Activated naive CD4-positive, alpha-beta T cell treated with anti-CD3 and anti-CD28 coated beads, Interleukin-2, amount 50 U/mL, for 16 hours (primary cell): ENCODE measurements around the gene ATP2A2.
"Not testable (repeated sequence)": the region's sequence is repeated elsewhere in the genome, so short reads cannot be mapped to it uniquely, and the experiment has no call there.

Experiments used
- DNase-seq: peaks from one replicate; pipeline ENCODE4 v3.0.0-alpha.2; 2020

The ATP2A2 gene

GRCh38 chr12:110301065-110301806 is 20.2 kb downstream of the ATP2A2 start:
- DNase-seq: no peak

- DNase-seq: no peak
Measured at GRCh38 chr12:110304061-110304551, 23.1 kb downstream of the ATP2A2 start.

GRCh38 chr12:110307372-110307771 is 26.3 kb downstream of the ATP2A2 start:
- DNase-seq: no peak

- DNase-seq: no peak
Measured at GRCh38 chr12:110310763-110311162, 29.7 kb downstream of the ATP2A2 start.

GRCh38 chr12:110311903-110312302 is 30.9 kb downstream of the ATP2A2 start:
- no peak for DNase-seq

GRCh38 chr12:110312581-110313360 is 31.7 kb downstream of the ATP2A2 start:
- DNase-seq: no peak

GRCh38 chr12:110314308-110314707 is 33.3 kb downstream of the ATP2A2 start:
- DNase-seq: no peak

GRCh38 chr12:110316861-110317260 is 35.8 kb downstream of the ATP2A2 start:
- no peak for DNase-seq

GRCh38 chr12:110317911-110318310 is 36.9 kb downstream of the ATP2A2 start:
- no peak for DNase-seq

GRCh38 chr12:110320550-110320949 is 39.5 kb downstream of the ATP2A2 start:
- no peak for DNase-seq

- no peak for DNase-seq
Measured at GRCh38 chr12:110329710-110330109, 48.7 kb downstream of the ATP2A2 start.

GRCh38 chr12:110330124-110330523 is 49.1 kb downstream of the ATP2A2 start:
- no peak for DNase-seq

GRCh38 chr12:110330544-110330943 is 49.5 kb downstream of the ATP2A2 start:
- no peak for DNase-seq

- no peak for DNase-seq
Measured at GRCh38 chr12:110333201-110333600, 52.2 kb downstream of the ATP2A2 start.

- DNase-seq: no peak
Measured at GRCh38 chr12:110335481-110336045, 54.5 kb downstream of the ATP2A2 start.

GRCh38 chr12:110337912-110338710 is 57.1 kb downstream of the ATP2A2 start:
- DNase-seq: no peak

- DNase-seq: no peak
Measured at GRCh38 chr12:110338754-110339153, 57.7 kb downstream of the ATP2A2 start.

- DNase-seq: no peak
Measured at GRCh38 chr12:110339184-110339952, 58.3 kb downstream of the ATP2A2 start.

GRCh38 chr12:110340261-110340660 is 59.2 kb downstream of the ATP2A2 start:
- not testable (repeated sequence) for DNase-seq

GRCh38 chr12:110340706-110341105 is 59.7 kb downstream of the ATP2A2 start:
- no peak for DNase-seq

- no peak for DNase-seq
Measured at GRCh38 chr12:110342157-110342556, 61.1 kb downstream of the ATP2A2 start.

- DNase-seq: no peak
Measured at GRCh38 chr12:110343114-110343513, 62.1 kb downstream of the ATP2A2 start.
